BE2C (cell line): ENCODE measurements around the gene GPC6.

Source experiments
- DNase-seq: peaks from one replicate; pipeline ENCODE4 v3.0.0-alpha.2; 2020
- H3K27me3 ChIP-seq: fragments of 250-450 bp; sonication (Bioruptor Pico); 2 replicates; pipeline ENCODE4 v1.5.1; 2020; ENCODE audit warnings: mild to moderate bottlenecking
- H3K36me3 ChIP-seq: fragments of 250-450 bp; sonication (Bioruptor Pico); 2 replicates; pipeline ENCODE4 v1.5.1; 2020; ENCODE audit warnings: mild to moderate bottlenecking
- H3K4me1 ChIP-seq: fragments of 250-450 bp; sonication (Bioruptor Pico); 2 replicates; pipeline ENCODE4 v1.5.1; 2020
- H3K4me3 ChIP-seq: 2 replicates; pipeline ENCODE4 v1.5.1; 2011; ENCODE audit warnings: low read depth, low read length
- H3K9me3 ChIP-seq: fragments of 250-450 bp; sonication (Bioruptor Pico); 2 replicates; pipeline ENCODE4 v1.5.1; 2020
- CTCF ChIP-seq: IDR thresholded peaks from 2 replicates; pipeline ENCODE4 v1.5.1; 2012; ENCODE audit warnings: mild to moderate bottlenecking, low read depth, low read length

GPC6 gene

GRCh38 chr13:94431574-94431973 is 1205.0 kb downstream of the GPC6 start:
- Histone ChIP-seq H3K27me3 (no peaks in the 10 kb centered on the region), H3K4me1 (peaks cover 3% of the 10 kb centered on the region; the same call in 1 of the 2 replicates), H3K36me3 (no peaks in the 10 kb centered on the region), H3K4me3 (no peak overlapping the region), H3K9me3 (no peaks in the 10 kb centered on the region)
- DNase-seq, result no peak
- peak; percentile 7; the same call in 1 of the 2 replicates for TF ChIP-seq CTCF

- no peaks in the 10 kb centered on the region for H3K27me3 ChIP-seq
- H3K9me3 ChIP-seq, result no peaks in the 10 kb centered on the region
- H3K4me3 ChIP-seq, result no peak overlapping the region
- DNase-seq, result no peak
- peaks cover 3% of the 10 kb centered on the region; the same call in 1 of the 2 replicates for H3K4me1 ChIP-seq
- no peak for TF ChIP-seq CTCF
- H3K36me3 ChIP-seq, result no peaks in the 10 kb centered on the region
Measured at GRCh38 chr13:94431987-94432386, 1205.4 kb downstream of the GPC6 start.

GRCh38 chr13:94433055-94433961 is 1206.7 kb downstream of the GPC6 start:
- TF ChIP-seq CTCF, result no peak
- DNase-seq, result no peak
- H3K9me3 ChIP-seq, result no peaks in the 10 kb centered on the region
- no peak overlapping the region for H3K4me3 ChIP-seq
- H3K36me3 ChIP-seq, result no peaks in the 10 kb centered on the region
- peaks cover 3% of the 10 kb centered on the region; the same call in 1 of the 2 replicates for H3K4me1 ChIP-seq
- H3K27me3 ChIP-seq, result no peaks in the 10 kb centered on the region

- DNase-seq, result no peak
- H3K27me3 ChIP-seq, result 0 out of 2 replicates have a peak, but pooled peaks cover 4% of the 10 kb centered on the region
- H3K9me3 ChIP-seq, result no peaks in the 10 kb centered on the region
- H3K4me3 ChIP-seq, result no peak overlapping the region
- peak; percentile 64 for TF ChIP-seq CTCF
- no peaks in the 10 kb centered on the region for H3K36me3 ChIP-seq
- peaks cover 3% of the 10 kb centered on the region; the same call in 1 of the 2 replicates for H3K4me1 ChIP-seq
Measured at GRCh38 chr13:94435604-94436226, 1209.1 kb downstream of the GPC6 start.

- Histone ChIP-seq H3K9me3 (no peaks in the 10 kb centered on the region), H3K4me1 (no peaks in the 10 kb centered on the region), H3K36me3 (no peaks in the 10 kb centered on the region), H3K27me3 (no peaks in the 10 kb centered on the region), H3K4me3 (no peak overlapping the region)
- DNase-seq, result no peak
- no peak for TF ChIP-seq CTCF
Measured at GRCh38 chr13:94444826-94445225, 1218.2 kb downstream of the GPC6 start.
